GM12878 (cell line): ENCODE results near the gene NFATC1. TPM values are rescaled to one million over a fixed set of nuclear protein-coding genes. Genes with fewer than 3 reads are reported as not detected.

ENCODE experiments used
- BRCA1 ChIP-seq: IDR thresholded peaks from 2 replicates; pipeline ENCODE4 v1.6.1; 2011; ENCODE audit warnings: low read depth, low read length, improper control_type of control experiment
- CHD1 ChIP-seq: IDR thresholded peaks from 2 replicates; pipeline ENCODE4 v1.6.1; 2012; ENCODE audit warnings: low read depth, low read length, improper control_type of control experiment
- DPF2 ChIP-seq: fragments of 450-650 bp; IDR thresholded peaks from 2 replicates; pipeline ENCODE4 v1.6.1; 2017; ENCODE audit warnings: mild to moderate bottlenecking
- ETV6 ChIP-seq, 2 experiments: fragments of 450-650 bp in 1 of 2; IDR thresholded peaks in 1 of 2; conservative IDR thresholded peaks in 1 of 2; 2 replicates each; pipeline ENCODE4 v1.6.1; 2014; ENCODE audit warnings: antibody characterized with exemption in 1 of 2, borderline replicate concordance in 1 of 2, low read depth in 1 of 2, mild to moderate bottlenecking in 1 of 2, moderate library complexity in 1 of 2
- HDAC6 ChIP-seq: fragments of 200-600 bp; sonication (generic); IDR thresholded peaks from one replicate; pipeline ENCODE4 v1.8.0; 2017; ENCODE audit warnings: antibody characterized with exemption; ENCODE audit not compliant: unreplicated experiment
- IKZF1 ChIP-seq: fragments of 450-650 bp; conservative IDR thresholded peaks from 2 replicates; pipeline ENCODE4 v1.6.1; 2017; ENCODE audit warnings: antibody characterized with exemption, mild to moderate bottlenecking
- KLF5 ChIP-seq: fragments of 450-650 bp; IDR thresholded peaks from 2 replicates; pipeline ENCODE4 v1.6.1; 2014; ENCODE audit warnings: mild to moderate bottlenecking; ENCODE audit not compliant: partially characterized antibody
- NFYA ChIP-seq: IDR thresholded peaks from 2 replicates; pipeline ENCODE4 v1.6.1; 2011; ENCODE audit warnings: low read depth, mild to moderate bottlenecking, low read length, improper control_type of control experiment, borderline replicate concordance
- PML ChIP-seq: IDR thresholded peaks from 2 replicates; pipeline ENCODE4 v1.6.1; 2012; ENCODE audit warnings: low read length, inconsistent platforms
- POLR2AphosphoS5 ChIP-seq: IDR thresholded peaks from 2 replicates; pipeline ENCODE4 v1.6.1; 2011; ENCODE audit warnings: mild to moderate bottlenecking, low read length, inconsistent platforms
- POU2F2 ChIP-seq: IDR thresholded peaks from 3 replicates; pipeline ENCODE4 v1.6.1; 2011; ENCODE audit warnings: low read depth, mild to moderate bottlenecking, low read length, borderline replicate concordance
- PRDM15 ChIP-seq: fragments of 450-650 bp; formaldehyde crosslinking; IDR thresholded peaks from 2 replicates; pipeline ENCODE4 v1.4.0; 2020; ENCODE audit warnings: mild to moderate bottlenecking, moderate library complexity
- RFX5 ChIP-seq: IDR thresholded peaks from 2 replicates; pipeline ENCODE4 v1.6.1; 2011; ENCODE audit warnings: low read depth, low read length, improper control_type of control experiment
- SMARCA5 ChIP-seq: fragments of 450-650 bp; IDR thresholded peaks from 2 replicates; pipeline ENCODE4 v1.6.1; 2017; ENCODE audit warnings: mild to moderate bottlenecking
- SMC3 ChIP-seq: IDR thresholded peaks from 2 replicates; pipeline ENCODE4 v1.6.1; 2011; ENCODE audit warnings: low read length, improper control_type of control experiment, borderline replicate concordance
- SUPT20H ChIP-seq: IDR thresholded peaks from 2 replicates; pipeline ENCODE4 v1.6.1; 2011; ENCODE audit warnings: low read depth, mild to moderate bottlenecking, low read length, moderate library complexity, borderline replicate concordance; ENCODE audit not compliant: control insufficient read depth
- SUZ12 ChIP-seq: fragments of 200-600 bp; sonication (generic); IDR thresholded peaks from one replicate; pipeline ENCODE4 v1.6.1; 2018; ENCODE audit warnings: antibody characterized with exemption, mild to moderate bottlenecking; ENCODE audit not compliant: unreplicated experiment
- TBL1XR1 ChIP-seq: IDR thresholded peaks from 2 replicates; pipeline ENCODE4 v1.6.1; 2012; ENCODE audit warnings: low read depth, low read length, improper control_type of control experiment
- ZBTB40 ChIP-seq: fragments of 450-650 bp; IDR thresholded peaks from 2 replicates; pipeline ENCODE4 v1.6.1; 2016; ENCODE audit warnings: mild to moderate bottlenecking, moderate library complexity, borderline replicate concordance
- ZNF274 ChIP-seq: IDR thresholded peaks from one replicate; pipeline ENCODE4 v1.8.0; 2011; ENCODE audit not compliant: insufficient read length, insufficient read depth
- polyA plus RNA-seq, 11 experiments: library from polyadenylated mRNA; depleted of rRNA in 4 of 11; unstranded in 6 of 11; stranded (reverse) in 5 of 11; fragments of >200 nt; fragmentation: Nextera tagmentation in 4 of 11; fragmentation: Illumina TruSeq in 1 of 11; extraction: Ambion mirVana in 4 of 11; extraction: Trizol in 1 of 11; gene quantifications; 1 replicate in 1 of 11; 2 replicates in 10 of 11; pipeline versions ENCODE4 v1.2.1 to v1.2.3, GENCODE V29; 2011 to 2016; ENCODE audit warnings: inconsistent platforms in 2 of 11, missing spikeins in 2 of 11, low read depth in 1 of 11
- total RNA-seq, 4 experiments: library from RNA; depleted of rRNA in 3 of 4; stranded (reverse); fragments of >200 nt in 3 of 4; fragmentation: Illumina TruSeq in 1 of 4; extraction: Trizol in 1 of 4; gene quantifications; 2 replicates each; pipeline versions ENCODE4 v1.2.1 to v1.2.3, GENCODE V29; 2013 to 2021

The NFATC1 gene
- total and polyA plus RNA-seq, 10 of the 15 experiments (the other 5 are each of a cell fraction or from before 2014, with no cell fraction given): 0.84 to 20.8 (median 5.1) TPM

- TF ChIP-seq PRDM15 (no peak), POU2F2 (no peak), KLF5 (no peak), IKZF1 (0 out of 2 replicates have a peak, but pooled peaks have one; percentile 44), BRCA1 (no peak), SUZ12 (no peak), ZBTB40 (peak; percentile 82), SMC3 (no peak), SUPT20H (no peak), SMARCA5 (no peak), ZNF274 (no peak), DPF2 (no peak), ETV6 (conservative IDR thresholded peaks at IDR 0.05 in 1 of 2, IDR thresholded peaks at IDR 0.05 in 1 of 2; ENCODE audit: borderline replicate concordance in 1 of 2, low read depth in 1 of 2) (no peak; a peak in 2 of 4 replicates), RFX5 (no peak), TBL1XR1 (no peak), CHD1 (no peak), NFYA (no peak), POLR2AphosphoS5 (peak; percentile 72), HDAC6 (no peak), PML (0 out of 2 replicates have a peak, but pooled peaks have one; percentile 3)
Observed at GRCh38 chr18:79405781-79406575, 10.2 kb downstream of the NFATC1 start (continued).
